GM23248 (cell line): Measurements from ENCODE around the gene PNPLA8. TPM values are rescaled to one million over a fixed set of nuclear protein-coding genes. Genes with fewer than 3 reads are reported as not detected.

Source experiments
- DNase-seq: peaks from one replicate; pipeline ENCODE4 v3.0.0-alpha.2; 2015
- H2AFZ ChIP-seq: fragments of 200-600 bp; sonication (generic); 2 replicates; pipeline ENCODE4 v1.6.1; 2016; ENCODE audit warnings: antibody characterized with exemption
- H3F3A ChIP-seq: fragments of 200-600 bp; sonication (generic); 2 replicates; pipeline ENCODE4 v1.6.1; 2016; ENCODE audit warnings: mild to moderate bottlenecking, antibody characterized with exemption, mixed run types; ENCODE audit not compliant: insufficient read depth
- H3K27ac ChIP-seq: fragments of 200-600 bp; sonication (generic); 2 replicates; pipeline ENCODE4 v1.5.1; 2016; ENCODE audit warnings: mild to moderate bottlenecking
- H3K27me3 ChIP-seq: fragments of 200-600 bp; sonication (generic); replicated peaks from 2 replicates; pipeline ENCODE4 v1.6.1; 2016; ENCODE audit warnings: mild to moderate bottlenecking; ENCODE audit not compliant: insufficient read depth
- H3K36me3 ChIP-seq: fragments of 200-600 bp; sonication (generic); 2 replicates; pipeline ENCODE4 v1.6.1; 2016; ENCODE audit warnings: low read depth, mild to moderate bottlenecking
- H3K4me1 ChIP-seq: fragments of 200-600 bp; sonication (generic); 2 replicates; pipeline ENCODE4 v1.6.1; 2016; ENCODE audit warnings: mild to moderate bottlenecking; ENCODE audit not compliant: insufficient read depth
- H3K4me2 ChIP-seq: fragments of 200-600 bp; sonication (generic); one replicate; pipeline ENCODE4 v1.6.1; 2016; ENCODE audit warnings: mild to moderate bottlenecking; ENCODE audit not compliant: unreplicated experiment
- H3K4me3 ChIP-seq: fragments of 200-600 bp; sonication (generic); 2 replicates; pipeline ENCODE4 v1.5.1; 2016; ENCODE audit warnings: mild to moderate bottlenecking
- H3K79me2 ChIP-seq: fragments of 200-600 bp; sonication (generic); 2 replicates; pipeline ENCODE4 v1.6.1; 2016; ENCODE audit warnings: mild to moderate bottlenecking; ENCODE audit not compliant: insufficient read depth
- H3K9ac ChIP-seq: fragments of 200-600 bp; sonication (generic); 2 replicates; pipeline ENCODE4 v1.6.1; 2016; ENCODE audit warnings: mild to moderate bottlenecking
- H3K9me2 ChIP-seq: fragments of 200-600 bp; sonication (generic); 2 replicates; pipeline ENCODE4 v1.6.1; 2016; ENCODE audit warnings: mixed run types, mild to moderate bottlenecking, moderate library complexity; ENCODE audit not compliant: insufficient read depth
- H3K9me3 ChIP-seq: fragments of 200-600 bp; sonication (generic); one replicate; pipeline ENCODE4 v1.6.1; 2017; ENCODE audit warnings: low read depth
- H4K20me1 ChIP-seq: fragments of 200-600 bp; sonication (generic); 2 replicates; pipeline ENCODE4 v1.6.0; 2016; ENCODE audit not compliant: insufficient read depth
- EZH2 ChIP-seq: fragments of 200-600 bp; sonication (generic); IDR thresholded peaks from 2 replicates; pipeline ENCODE4 v1.6.1; 2018; ENCODE audit warnings: antibody characterized with exemption, mild to moderate bottlenecking; ENCODE audit not compliant: insufficient read depth, poor library complexity, severe bottlenecking
- EZH2phosphoT487 ChIP-seq: fragments of 200-600 bp; sonication (generic); IDR thresholded peaks from 2 replicates; pipeline ENCODE4 v1.6.1; 2018; ENCODE audit warnings: antibody characterized with exemption, moderate library complexity, mild to moderate bottlenecking, low read depth; ENCODE audit not compliant: insufficient read depth
- WGBS, 2 experiments: methylation state at CpG; one replicate each; pipeline ENCODE4 v1.1.6; 2015 to 2017; ENCODE audit warnings: low lambda C conversion rate in 2 of 2, low coverage in 1 of 2; ENCODE audit errors: missing lambda C conversion rate in 2 of 2; 5-methylcytosine and 5-hydroxymethylcytosine counted together
- in situ Hi-C: fragments of 300-500 bp; cut with MboI; formaldehyde crosslinking; loops from 2 replicates; pipeline ENCODE4 v1.15.0; 2020
- polyA plus RNA-seq: library from polyadenylated mRNA; unstranded; fragments of >200 nt; fragmentation: Nextera tagmentation; extraction: Ambion mirVana; gene quantifications from 2 replicates; pipeline ENCODE4 v1.2.1, GENCODE V29; 2016
- total RNA-seq: library from RNA; depleted of rRNA; stranded (reverse); fragments of >200 nt; shearing (Covaris generic); gene quantifications from 2 replicates; pipeline ENCODE4 v1.2.3, GENCODE V29; 2014

Gene PNPLA8
- total and polyA plus RNA-seq, 2 experiments from 2014 or later = 29.1 to 33.4 TPM

DNA sequence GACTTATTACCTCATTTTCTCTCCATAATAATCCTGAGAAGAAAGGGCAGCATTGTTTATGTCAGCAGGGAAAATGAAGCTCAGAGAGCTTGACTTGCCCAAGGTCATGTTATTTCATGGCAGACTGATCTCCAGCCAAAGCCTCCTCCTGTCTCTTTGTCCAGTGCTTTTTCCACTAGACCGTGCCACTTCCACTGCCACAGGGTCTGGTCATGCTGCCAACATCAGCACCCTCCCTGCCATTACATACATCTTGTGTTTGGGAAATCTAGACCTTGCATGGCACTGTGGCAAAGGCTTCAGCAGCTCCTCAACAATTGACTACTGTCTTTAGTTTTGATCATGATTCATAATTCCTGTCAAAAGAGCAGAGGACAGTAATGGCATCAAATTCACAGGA lies 94.8 kb downstream of the PNPLA8 start:
- H3K4me1 ChIP-seq = no peaks in the 10 kb centered on the region
- no peak for TF ChIP-seq EZH2phosphoT487
- no peak for TF ChIP-seq EZH2

DNA sequence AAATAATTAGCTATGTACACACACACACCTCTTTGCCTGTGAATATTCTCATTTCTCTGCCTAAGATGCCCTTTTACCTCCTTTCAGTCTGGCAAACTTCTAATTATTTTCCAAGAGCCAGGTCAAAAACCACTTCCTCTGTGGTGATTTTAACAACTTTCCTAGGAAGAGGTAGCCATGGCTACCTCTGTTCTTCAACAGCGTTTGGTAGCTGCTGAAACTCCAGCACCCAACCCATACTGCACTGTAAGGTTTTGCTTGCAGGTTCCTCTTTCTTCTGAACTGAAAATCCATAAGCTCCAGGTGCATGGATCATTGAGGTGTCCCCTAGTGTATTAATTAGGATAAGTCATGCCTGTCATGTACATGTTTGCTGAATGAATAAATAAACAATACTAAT lies 95.3 kb downstream of the PNPLA8 start:
- H3K27ac ChIP-seq = no peak overlapping the region
- in situ Hi-C loops = no loop called here
- H4K20me1 ChIP-seq = no peaks in the 10 kb centered on the region
- no peak overlapping the region for H3K9ac ChIP-seq
- H3K36me3 ChIP-seq = no peaks in the 10 kb centered on the region
- H3K27me3 ChIP-seq = no peaks in the 10 kb centered on the region
- WGBS, 2 experiments = 72 to 95% methylated on average over 1 of the region's 1 CpG
- no peaks in the 10 kb centered on the region for H3K79me2 ChIP-seq
- H3K4me1 ChIP-seq = no peaks in the 10 kb centered on the region
- H2AFZ ChIP-seq = no peak overlapping the region
- DNase-seq = no peak
- H3F3A ChIP-seq = no peaks in the 10 kb centered on the region
- TF ChIP-seq EZH2phosphoT487 (no peak), EZH2 (no peak)
- H3K9me3 ChIP-seq = no peaks in the 10 kb centered on the region
- no peak overlapping the region for H3K4me3 ChIP-seq
- no peaks in the 10 kb centered on the region for H3K9me2 ChIP-seq
- no peak overlapping the region for H3K4me2 ChIP-seq

More for the DNA sequence above, 94.8 kb downstream of the PNPLA8 start:
- Histone ChIP-seq H3K4me2 (no peak overlapping the region), H3F3A (no peaks in the 10 kb centered on the region), H3K79me2 (no peaks in the 10 kb centered on the region), H2AFZ (no peak overlapping the region), H4K20me1 (no peaks in the 10 kb centered on the region), H3K36me3 (no peaks in the 10 kb centered on the region), H3K4me3 (no peak overlapping the region), H3K9me2 (no peaks in the 10 kb centered on the region), H3K27ac (no peak overlapping the region), H3K9ac (no peak overlapping the region), H3K27me3 (no peaks in the 10 kb centered on the region), H3K9me3 (no peaks in the 10 kb centered on the region)
- no peak for DNase-seq
- WGBS, 2 experiments = 69 to 73% methylated on average over 1 of the region's 1 CpG
- in situ Hi-C loops = no loop called here

DNA sequence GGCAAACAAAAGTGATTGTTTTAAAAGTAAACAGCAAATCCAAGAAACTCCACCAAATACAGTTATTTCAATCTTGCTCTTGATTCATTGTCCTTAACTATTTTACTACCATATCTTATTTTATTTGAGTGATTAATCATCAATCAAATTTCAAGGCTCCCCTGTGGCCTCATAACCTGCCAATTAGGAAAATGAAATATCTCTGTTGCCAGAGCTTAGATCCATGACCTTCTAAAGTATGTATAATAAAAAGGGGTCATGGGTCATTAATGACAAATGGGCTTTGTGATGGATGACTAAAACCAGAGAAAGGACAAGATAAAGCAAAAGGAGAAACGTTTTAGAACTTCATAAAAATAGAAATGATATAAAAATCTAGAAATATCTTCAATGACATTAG lies 98.2 kb downstream of the PNPLA8 start:
- no peaks in the 10 kb centered on the region for H4K20me1 ChIP-seq
- H3F3A ChIP-seq = no peaks in the 10 kb centered on the region
- 31 to 45% methylated on average over 1 of the region's 1 CpG for WGBS, 2 experiments
- H3K4me1 ChIP-seq = no peaks in the 10 kb centered on the region
- no peak overlapping the region for H2AFZ ChIP-seq
- no peaks in the 10 kb centered on the region for H3K9me3 ChIP-seq
- DNase-seq = no peak
- H3K9me2 ChIP-seq = no peaks in the 10 kb centered on the region
- no peaks in the 10 kb centered on the region for H3K27me3 ChIP-seq
- H3K4me3 ChIP-seq = no peak overlapping the region
- in situ Hi-C loops = no loop called here
- no peak overlapping the region for H3K27ac ChIP-seq
- H3K9ac ChIP-seq = no peak overlapping the region
- no peaks in the 10 kb centered on the region for H3K79me2 ChIP-seq
- no peak overlapping the region for H3K4me2 ChIP-seq
- TF ChIP-seq EZH2phosphoT487 (no peak), EZH2 (no peak)
- no peaks in the 10 kb centered on the region for H3K36me3 ChIP-seq

DNA sequence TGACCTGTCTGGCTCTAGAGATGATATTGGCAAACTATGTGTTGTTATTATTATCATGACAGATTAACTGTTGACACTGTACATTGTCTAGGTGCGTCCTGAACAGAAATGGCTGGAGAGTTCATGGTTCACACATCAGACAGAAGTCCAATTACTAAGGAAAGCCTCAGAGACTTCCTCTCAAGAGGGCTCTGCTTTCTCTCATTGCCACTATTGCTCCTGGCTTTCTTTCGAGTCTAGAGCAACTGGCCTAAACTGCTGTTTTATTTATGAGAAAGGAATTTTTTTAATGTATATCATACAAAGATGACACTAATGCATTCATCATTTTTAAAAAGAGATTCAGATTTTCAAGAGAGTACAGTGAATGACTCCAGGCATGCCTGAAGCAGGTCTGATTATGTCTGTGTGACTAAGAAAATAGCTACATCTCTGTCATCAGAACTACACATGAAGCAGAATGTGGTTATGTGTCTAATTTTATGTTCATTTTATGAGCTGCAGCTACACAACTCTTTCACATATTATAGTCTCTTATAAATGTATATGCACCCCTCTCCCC lies 100.1 kb downstream of the PNPLA8 start:
- in situ Hi-C loops = no loop called here
- Histone ChIP-seq H3K79me2 (no peaks in the 10 kb centered on the region), H3K4me1 (no peaks in the 10 kb centered on the region)

DNA sequence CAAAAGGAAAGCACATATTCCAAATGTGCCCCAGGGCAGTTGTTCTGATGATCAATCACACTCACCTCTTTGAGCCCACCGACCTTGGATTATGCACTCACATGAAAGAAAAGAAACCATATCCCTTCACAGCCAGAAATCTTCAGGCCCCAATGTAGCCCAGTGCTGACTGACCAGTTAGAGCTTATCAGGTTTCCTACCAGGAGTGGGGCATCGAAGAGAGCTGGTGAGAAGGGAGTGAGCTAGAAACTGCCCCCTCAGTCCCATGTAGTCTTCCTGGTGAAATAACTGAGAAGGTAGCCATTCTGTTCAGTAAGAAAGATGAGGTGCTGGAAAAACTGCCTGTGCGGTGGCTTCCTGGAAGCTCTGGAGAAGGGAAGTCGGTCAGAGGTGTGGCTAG lies 101.9 kb downstream of the PNPLA8 start:
- Histone ChIP-seq H2AFZ (no peak overlapping the region), H3K4me3 (no peak overlapping the region), H3K27ac (no peak overlapping the region), H3K4me2 (no peak overlapping the region), H3K9me3 (no peaks in the 10 kb centered on the region), H4K20me1 (no peaks in the 10 kb centered on the region), H3K36me3 (no peaks in the 10 kb centered on the region), H3F3A (no peaks in the 10 kb centered on the region), H3K27me3 (no peaks in the 10 kb centered on the region), H3K79me2 (no peaks in the 10 kb centered on the region), H3K9ac (no peak overlapping the region), H3K9me2 (no peaks in the 10 kb centered on the region), H3K4me1 (no peaks in the 10 kb centered on the region)
- no peak for DNase-seq
- TF ChIP-seq EZH2phosphoT487 (no peak), EZH2 (no peak)
- 52 to 53% methylated on average over 4 of the region's 4 CpGs for WGBS, 2 experiments
- in situ Hi-C loops = no loop called here

More for the DNA sequence above, 100.1 kb downstream of the PNPLA8 start:
- TF ChIP-seq EZH2 (no peak), EZH2phosphoT487 (no peak)
- H3K27ac ChIP-seq = no peak overlapping the region
- H3K9me3 ChIP-seq = no peaks in the 10 kb centered on the region
- WGBS, 2 experiments = 71 to 77% methylated on average over 2 of the region's 2 CpGs
- H3K9me2 ChIP-seq = no peaks in the 10 kb centered on the region
- H3K27me3 ChIP-seq = no peaks in the 10 kb centered on the region
- H3K36me3 ChIP-seq = no peaks in the 10 kb centered on the region
- no peaks in the 10 kb centered on the region for H3F3A ChIP-seq
- H4K20me1 ChIP-seq = no peaks in the 10 kb centered on the region
- no peak for DNase-seq
- no peak overlapping the region for H3K9ac ChIP-seq
- H3K4me3 ChIP-seq = no peak overlapping the region
- H3K4me2 ChIP-seq = no peak overlapping the region
- H2AFZ ChIP-seq = no peak overlapping the region
